Measurements from ENCODE around the gene KIFAP3.

- TF ChIP-seq, protein P1, sequence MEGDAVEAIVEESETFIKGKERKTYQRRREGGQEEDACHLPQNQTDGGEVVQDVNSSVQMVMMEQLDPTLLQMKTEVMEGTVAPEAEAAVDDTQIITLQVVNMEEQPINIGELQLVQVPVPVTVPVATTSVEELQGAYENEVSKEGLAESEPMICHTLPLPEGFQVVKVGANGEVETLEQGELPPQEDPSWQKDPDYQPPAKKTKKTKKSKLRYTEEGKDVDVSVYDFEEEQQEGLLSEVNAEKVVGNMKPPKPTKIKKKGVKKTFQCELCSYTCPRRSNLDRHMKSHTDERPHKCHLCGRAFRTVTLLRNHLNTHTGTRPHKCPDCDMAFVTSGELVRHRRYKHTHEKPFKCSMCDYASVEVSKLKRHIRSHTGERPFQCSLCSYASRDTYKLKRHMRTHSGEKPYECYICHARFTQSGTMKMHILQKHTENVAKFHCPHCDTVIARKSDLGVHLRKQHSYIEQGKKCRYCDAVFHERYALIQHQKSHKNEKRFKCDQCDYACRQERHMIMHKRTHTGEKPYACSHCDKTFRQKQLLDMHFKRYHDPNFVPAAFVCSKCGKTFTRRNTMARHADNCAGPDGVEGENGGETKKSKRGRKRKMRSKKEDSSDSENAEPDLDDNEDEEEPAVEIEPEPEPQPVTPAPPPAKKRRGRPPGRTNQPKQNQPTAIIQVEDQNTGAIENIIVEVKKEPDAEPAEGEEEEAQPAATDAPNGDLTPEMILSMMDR (conservative IDR thresholded peaks at IDR 0.05; ENCODE audit: low read length), result no peak
- no peak for TF ChIP-seq EZH2phosphoT487 (IDR thresholded peaks at IDR 0.05; ENCODE audit: borderline replicate concordance, low read depth, low read length)
Measured at GRCh38 chr1:169943963-169944526, 130.4 kb downstream of the KIFAP3 start.

All from OCI-LY7 (cell line).